NCI-H187 treated with DMSO at 0.1 percent for 48 hours (cell line): ENCODE results near the gene NOL4L.

Source experiments
- DNase-seq: peaks from one replicate; lab custom pipeline; 2025; lab: John Stamatoyannopoulos, UW

Gene NOL4L

DNA sequence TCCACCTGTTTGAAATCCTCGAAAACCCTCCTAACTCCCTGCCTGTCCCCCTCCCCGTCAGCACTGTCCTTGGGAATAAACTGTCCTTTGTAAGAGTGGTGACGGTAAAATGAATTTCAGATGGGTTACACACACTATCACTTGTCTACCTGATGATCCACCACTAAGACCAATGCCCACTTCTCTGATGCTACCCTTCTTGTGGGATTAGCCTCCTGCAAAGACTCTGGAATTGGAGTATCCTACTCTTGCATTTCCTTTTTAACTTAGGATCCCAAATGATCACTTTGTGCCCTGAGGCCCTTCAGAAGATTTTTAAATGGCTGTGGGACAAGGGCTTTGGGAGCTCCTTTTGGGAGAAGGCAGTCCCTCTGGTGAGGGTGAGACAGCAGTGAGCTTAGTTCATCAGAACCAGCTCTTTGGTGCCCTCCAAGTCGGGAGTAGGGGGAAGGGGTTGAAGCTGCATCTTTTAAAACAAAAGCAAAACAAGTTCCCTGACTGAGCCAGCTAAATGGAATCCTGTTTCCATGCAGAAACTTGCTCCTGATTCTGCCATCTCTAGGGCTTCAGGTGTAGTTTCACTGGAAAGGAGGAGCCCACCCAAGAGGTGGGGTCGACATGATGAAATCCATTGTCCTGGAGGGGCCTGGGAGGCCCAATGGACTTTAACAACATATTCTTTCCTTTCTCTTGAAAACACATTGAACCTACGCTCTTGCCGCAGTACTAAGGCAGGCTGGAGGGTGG is 140.5 kb downstream of the NOL4L start:
- DNase-seq, result no peak

DNA sequence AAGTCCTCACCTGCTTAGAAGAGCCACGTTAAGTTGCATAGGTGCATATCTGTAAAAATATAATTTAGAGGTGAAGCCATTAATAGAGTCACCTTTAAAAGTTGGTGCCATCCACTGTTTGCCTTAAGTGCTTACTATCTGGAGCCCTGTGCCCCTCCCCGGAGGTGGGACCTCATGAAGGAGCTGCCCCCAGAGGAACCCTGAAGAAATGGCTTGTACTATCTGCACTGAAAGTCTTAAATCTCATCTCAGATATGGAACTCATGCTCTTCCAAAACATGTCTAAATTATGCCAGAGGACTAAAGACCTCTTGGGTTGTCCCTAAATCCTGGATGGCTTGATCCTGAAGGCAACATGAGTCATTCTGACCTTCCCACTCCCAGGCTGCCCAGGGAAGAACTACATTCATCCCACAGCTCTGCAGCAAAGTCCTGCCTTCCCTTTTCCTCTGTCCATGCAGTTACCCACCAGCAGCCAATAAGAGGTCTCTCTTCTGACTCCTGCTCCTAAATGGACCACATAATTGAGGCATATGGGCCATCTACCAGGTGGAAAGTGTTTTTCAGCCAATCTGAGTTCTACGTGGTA is 141.7 kb downstream of the NOL4L start:
- DNase-seq, result no peak

DNA sequence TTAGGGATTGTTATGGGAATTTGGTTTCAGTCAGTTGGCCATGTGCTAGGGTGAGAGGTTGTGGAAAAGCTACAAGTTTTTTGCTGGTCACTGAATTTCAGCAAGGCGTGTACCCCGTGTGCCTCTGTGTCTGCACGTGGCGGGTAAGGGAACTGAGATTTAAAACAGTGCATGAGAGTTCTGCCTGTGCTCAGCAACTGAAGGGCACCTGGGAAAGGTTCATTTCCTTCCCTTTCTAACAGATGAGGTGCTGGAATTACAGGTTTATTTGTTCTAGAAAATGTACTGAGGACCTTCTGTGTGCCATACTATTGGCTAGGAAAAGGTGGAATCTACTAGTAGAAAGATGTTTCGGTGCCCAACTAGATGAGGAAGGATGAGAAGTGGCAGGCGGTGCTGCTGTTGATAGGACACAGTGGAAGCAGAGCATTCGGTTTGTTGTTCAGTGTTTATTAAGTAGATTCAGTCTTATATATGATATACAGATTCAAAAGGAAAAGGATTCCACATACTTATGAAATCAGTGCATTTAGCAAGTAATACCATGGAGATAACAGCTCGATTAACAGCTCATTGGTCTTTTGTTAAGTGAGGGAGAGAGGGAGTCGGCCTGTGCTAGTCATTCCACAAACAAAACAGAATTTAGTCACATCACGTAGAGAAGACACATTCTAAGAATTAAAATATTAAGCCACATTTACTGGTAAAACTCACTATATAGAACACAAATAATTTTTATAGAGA is 142.3 kb downstream of the NOL4L start:
- DNase-seq, result no peak

DNA sequence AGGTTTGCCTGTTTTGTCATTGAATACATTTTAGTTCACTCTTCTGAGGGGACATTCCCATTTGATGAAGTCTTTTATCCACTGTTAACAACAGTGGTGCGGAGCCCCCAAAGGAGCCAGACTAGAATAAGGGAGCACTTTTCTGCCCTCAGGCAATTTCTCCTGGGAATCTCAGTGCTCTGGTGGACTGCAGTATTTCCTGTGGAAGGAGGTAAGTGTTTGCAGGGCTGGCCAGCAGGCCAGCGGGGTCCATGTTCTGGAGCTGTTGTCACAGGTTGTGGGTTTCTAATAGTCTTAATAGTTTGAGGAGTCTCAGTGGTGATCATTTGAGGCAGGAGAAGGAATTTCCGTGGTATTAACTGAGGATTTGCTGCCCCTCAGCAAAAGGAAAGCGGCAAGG is 143.5 kb downstream of the NOL4L start:
- no peak for DNase-seq

DNA sequence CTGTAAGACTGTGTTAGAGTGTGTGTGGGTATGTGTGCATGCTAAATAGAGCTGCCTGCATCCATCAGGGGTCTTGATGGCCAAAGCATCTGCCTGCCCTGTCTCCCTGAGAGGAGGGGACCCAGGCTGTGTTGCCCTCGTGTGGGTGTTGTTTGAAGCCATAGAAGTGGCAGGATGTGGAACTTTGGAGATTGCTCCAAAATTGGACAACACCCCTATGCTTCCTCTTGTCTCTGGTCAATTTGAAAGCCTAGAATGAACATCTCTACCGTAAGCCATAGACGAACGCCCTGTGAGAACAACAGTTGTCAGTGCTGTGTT is 144.4 kb downstream of the NOL4L start:
- DNase-seq, result no peak

DNA sequence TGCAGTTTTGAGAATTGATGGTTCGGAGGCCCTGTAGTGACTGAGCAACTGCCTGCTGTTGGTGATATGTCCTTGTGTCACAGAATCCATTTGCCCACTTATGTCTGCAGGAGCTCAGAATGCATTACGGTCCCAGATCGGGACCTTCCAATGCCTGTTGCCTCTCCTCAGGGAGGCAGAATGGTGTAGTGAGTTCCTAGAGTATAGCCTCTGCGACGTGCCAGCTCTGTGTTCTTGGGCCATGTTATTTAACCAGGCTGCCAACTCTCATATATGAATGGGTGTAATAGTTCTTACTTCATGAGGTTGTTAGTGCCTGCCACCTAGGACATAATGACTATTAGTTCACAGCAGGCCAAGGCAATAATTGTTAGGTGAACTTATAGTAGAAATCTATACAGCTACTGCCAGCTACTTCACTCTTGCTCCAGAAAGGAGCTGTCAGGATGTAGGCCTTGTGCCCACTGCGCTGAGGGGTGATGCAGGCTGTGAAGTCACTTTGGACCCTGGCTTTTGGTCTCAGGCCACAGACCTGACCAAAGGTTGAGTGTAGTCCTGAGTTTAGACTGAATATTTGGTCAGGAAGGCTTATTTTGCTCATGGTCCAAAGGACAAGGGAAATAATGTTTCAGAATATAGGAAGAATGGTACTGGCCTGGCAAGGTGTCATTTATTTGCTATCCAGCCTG is 144.9 kb downstream of the NOL4L start:
- DNase-seq, result no peak

DNA sequence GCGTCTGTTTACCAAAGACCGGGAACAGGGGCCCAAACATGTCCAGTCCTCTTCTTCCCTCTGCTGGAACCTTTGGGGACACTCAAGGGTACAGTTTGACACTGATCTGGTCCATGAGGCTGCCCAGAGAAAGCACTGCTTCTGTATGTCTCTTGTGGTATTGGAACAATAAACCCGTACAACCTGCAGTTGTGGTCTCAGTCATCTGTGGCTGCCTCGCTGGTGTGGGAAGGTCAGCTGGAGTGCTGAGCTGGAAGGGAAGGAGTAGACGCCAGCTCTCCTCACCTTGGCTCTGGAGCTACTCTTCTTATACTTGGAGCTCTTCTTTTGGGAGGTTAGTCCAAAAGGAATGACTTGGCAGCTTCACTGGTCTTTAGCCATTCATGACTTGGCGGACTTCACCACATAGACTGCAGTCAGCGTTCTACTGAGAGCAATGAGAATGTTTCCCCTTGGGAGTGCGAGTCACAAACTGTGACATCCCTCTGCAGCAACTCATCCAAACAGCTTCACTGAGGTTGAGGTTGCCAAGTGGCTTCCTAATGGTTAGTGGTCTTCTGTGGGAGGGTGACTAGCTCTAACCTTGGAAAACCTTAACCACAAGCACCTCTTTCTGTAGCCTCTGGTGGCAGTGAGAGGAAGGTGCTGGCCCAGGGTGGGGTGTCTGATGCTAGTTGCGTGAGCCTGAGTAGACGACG is 145.9 kb downstream of the NOL4L start:
- DNase-seq, result no peak

DNA sequence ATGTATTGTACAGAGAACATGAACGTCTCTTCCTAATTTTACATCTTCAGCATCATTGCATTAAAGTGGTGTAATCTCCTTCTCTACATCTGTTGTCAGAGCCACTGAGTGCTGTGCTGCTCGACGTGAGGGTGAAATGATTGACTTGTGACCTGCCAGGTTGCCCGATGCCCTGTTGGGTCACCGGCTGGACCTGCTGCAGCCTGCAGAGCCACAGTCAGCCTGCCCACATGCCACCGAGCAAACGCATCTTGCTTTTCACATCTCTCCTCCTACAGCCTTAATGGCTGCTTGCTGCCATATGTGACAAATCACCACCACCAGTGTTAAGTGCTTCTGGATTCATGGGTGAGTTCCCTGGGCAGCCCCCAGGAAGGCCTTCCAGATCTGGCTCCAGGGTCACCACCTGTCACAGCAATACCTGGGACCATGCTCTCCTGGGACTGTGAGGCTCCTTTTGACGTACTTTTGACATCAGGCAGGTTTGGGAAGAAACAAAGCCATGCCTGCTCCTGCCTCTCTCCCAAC is 146.7 kb downstream of the NOL4L start:
- no peak for DNase-seq

DNA sequence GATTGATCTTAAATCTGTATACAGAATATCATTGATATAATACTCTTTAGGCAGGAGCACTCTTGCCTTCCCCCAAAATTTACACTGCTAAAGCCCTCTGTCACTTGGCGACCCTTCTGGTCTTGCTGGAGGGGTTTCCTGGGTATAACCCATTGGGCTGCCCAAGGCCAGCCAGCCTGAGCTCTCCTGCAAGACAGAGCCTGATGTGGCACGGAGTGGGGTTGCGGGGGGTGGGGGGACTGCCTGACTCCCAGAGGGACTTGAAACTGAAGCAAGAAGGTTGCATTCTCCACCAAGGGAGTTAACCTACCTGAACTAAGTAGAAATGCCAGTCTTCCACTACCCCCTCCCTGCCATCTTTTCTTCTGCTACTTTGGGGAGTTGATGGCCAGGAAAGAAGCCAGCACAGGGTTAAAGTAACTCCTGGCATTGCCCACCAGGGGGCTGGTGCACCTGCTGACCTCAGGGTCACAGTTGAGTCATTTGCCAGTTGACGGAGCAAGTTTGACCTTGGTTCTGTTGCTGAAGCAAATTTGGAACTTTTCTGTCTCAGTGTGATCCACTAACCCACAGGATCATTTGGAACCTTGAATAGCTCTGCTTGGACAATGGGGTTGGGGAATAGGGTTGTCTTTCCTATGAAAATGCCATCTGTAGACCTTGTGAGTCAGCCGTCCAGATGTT is 147.6 kb downstream of the NOL4L start:
- DNase-seq, result no peak

DNA sequence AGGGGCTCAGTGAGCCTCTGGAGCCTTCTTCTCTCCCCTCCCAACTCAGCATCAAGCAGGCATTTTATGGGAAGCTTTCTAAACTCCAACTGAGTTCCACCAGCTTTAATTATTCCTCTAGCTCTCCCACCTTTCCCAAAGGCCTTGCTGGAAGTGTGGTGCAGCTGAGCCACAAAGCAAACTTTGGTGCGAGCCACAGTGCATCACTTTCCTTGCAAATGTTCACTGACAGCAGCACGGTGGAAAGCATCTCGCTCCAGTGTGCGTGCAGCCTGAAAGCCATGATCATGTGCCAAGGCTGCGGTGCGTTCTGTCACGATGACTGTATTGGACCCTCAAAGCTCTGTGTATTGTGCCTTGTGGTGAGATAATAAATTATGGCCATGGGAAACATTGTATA is 148.2 kb downstream of the NOL4L start:
- no peak for DNase-seq

DNA sequence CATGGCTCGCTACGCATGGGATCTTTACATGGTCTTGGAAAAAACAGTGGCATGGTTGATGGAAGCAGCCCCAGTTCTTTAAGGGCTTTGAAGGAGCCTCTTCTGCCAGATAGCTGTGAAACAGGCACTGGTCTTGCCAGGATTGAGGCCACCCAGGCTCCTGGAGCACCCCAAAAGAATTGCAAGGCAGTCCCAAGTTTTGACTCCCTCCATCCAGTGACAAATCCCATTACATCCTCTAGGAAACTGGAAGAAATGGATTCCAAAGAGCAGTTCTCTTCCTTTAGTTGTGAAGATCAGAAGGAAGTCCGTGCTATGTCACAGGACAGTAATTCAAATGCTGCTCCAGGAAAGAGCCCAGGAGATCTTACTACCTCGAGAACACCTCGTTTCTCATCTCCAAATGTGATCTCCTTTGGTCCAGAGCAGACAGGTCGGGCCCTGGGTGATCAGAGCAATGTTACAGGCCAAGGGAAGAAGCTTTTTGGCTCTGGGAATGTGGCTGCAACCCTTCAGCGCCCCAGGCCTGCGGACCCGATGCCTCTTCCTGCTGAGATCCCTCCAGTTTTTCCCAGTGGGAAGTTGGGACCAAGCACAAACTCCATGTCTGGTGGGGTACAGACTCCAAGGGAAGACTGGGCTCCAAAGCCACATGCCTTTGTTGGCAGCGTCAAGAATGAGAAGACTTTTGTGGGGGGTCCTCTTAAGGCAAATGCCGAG is 148.8 kb downstream of the NOL4L start:
- DNase-seq, result no peak

DNA sequence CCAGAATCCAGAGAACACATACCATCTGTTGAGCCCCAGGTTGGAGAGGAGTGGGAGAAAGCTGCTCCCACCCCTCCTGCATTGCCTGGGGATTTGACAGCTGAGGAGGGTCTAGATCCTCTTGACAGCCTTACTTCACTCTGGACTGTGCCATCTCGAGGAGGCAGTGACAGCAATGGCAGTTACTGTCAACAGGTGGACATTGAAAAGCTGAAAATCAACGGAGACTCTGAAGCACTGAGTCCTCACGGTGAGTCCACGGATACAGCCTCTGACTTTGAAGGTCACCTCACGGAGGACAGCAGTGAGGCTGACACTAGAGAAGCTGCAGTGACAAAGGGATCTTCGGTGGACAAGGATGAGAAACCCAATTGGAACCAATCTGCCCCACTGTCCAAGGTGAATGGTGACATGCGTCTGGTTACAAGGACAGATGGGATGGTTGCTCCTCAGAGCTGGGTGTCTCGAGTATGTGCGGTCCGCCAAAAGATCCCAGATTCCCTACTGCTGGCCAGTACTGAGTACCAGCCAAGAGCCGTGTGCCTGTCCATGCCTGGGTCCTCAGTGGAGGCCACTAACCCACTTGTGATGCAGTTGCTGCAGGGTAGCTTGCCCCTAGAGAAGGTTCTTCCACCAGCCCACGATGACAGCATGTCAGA is 149.6 kb downstream of the NOL4L start:
- DNase-seq, result no peak

DNA sequence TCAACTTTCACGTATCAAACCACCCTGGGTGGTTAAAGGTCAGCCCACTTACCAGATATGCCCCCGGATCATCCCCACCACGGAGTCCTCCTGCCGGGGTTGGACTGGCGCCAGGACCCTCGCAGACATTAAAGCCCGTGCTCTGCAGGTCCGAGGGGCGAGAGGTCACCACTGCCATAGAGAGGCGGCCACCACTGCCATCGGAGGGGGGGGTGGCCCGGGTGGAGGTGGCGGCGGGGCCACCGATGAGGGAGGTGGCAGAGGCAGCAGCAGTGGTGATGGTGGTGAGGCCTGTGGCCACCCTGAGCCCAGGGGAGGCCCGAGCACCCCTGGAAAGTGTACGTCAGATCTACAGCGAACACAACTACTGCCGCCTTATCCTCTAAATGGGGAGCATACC is 150.7 kb downstream of the NOL4L start:
- DNase-seq, result no peak

DNA sequence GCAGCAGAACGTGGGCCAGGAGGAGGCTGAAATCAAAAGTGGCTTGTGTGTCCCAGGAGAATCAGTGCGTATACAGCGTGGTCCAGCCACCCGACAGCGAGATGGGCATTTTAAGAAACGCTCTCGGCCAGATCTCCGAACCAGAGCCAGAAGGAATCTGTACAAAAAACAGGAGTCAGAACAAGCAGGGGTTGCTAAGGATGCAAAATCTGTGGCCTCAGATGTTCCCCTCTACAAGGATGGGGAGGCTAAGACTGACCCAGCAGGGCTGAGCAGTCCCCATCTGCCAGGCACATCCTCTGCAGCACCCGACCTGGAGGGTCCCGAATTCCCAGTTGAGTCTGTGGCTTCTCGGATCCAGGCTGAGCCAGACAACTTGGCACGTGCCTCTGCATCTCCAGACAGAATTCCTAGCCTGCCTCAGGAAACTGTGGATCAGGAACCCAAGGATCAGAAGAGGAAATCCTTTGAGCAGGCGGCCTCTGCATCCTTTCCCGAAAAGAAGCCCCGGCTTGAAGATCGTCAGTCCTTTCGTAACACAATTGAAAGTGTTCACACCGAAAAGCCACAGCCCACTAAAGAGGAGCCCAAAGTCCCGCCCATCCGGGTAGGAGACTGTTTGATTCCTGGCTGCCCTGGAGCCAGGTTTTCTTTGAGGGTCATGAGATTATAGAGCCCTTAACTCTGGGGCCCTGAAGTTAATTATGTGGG is 151.7 kb downstream of the NOL4L start:
- no peak for DNase-seq

DNA sequence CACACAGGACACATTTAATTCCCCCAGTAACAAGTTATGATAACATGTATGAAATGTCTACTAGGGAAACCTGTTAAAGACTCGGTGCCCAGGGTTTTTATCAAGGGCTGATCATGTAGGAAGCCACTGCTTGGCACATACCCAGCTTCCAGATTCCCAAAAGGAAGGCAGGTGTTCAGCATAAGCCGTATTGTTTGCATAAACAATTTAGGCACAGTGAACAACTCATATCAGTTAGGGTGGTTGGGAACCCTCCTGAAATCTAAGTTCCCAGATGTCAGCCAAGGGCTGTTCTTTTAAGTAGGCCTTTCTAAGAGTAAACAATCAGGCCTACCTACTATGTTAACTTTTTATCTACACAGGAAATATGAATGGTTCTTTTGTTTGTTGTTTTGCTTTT is 152.9 kb downstream of the NOL4L start:
- no peak for DNase-seq

DNA sequence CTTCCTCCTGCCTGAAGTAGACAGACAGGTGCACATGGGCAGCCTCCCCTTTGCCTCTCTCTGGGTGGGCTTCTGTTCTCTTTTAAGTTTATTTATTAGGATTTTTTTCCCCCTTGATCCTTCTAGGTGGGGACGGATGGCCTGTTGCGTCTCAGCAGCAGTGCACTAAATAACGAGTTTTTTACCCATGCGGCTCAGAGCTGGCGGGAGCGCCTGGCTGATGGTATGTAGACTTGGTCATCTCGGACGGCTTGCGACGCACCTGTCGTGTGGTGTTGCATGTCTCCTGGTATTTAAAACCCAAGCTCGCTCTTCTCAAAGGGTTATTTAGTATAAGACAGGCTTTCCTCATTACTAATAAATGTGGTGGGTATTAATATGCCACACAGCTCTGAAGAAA is 153.7 kb downstream of the NOL4L start:
- no peak for DNase-seq

DNA sequence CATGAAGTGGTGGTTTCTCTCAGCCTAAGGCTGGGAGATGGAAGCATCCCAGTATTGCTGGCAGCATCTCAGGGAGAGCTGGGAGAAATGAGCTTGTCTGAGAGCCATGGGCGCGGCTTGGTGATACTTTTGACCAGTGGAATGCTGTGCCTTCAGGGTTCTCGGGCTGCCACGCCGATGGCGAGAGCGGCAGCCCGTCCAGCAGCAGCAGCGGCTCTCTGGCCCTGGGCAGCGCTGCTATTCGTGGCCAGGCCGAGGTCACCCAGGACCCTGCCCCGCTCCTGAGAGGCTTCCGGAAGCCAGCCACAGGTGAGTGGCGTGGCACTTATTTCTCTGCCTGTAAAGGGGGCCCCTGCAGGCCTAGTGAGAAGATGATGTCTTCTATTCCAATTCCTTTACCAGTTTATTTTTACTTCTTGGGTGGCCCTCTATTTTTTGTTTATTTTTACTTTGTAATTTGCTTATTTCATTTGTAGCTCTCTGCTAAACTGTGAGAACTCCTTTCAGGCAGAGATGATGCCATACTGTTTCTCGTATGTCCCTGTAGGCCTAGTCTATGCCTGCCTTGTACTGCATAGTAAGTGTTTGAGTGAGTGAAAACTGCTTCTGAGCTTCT is 155.3 kb downstream of the NOL4L start:
- no peak for DNase-seq

DNA sequence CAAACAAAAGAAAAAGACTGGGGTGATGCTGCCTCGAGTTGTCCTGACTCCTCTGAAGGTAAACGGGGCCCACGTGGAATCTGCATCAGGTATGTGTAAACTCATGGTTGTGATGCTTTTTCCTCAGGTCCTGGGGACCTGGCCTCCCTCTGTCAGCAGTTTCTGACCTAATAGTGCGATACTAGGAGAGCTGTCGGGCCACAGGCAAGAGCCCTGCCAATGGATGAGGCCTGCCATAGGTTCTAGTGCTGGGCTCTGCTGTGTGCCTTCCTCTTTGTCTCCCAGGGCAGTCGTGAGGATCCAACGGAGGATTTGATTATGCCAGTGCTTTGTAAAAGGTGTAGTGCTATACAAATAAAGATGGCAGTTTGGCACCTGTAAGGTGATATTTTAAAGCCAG is 155.8 kb downstream of the NOL4L start:
- DNase-seq, result no peak

DNA sequence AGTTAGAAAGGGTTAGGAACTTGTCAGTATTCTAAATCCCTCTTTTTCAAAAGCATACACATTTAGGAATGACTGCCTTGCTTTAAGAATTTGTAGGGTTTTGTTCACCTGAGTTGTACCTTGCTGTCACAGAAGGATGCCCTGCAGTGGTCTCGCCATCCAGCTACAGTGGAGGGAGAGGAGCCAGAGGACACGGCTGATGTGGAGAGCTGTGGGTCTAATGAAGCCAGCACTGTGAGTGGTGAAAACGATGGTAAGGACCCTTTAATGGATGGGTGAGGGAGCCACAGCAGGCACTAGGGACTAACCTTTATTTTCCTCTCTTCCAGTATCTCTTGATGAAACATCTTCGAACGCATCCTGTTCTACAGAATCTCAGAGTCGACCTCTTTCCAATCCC is 157.1 kb downstream of the NOL4L start:
- DNase-seq, result no peak
